Measurements from ENCODE around the gene RBM45.
A peak's percentile ranks its signal among the peaks of the same experiment; 100 is the strongest.
"Not testable (repeated sequence)": the region's sequence is repeated elsewhere in the genome, so short reads cannot be mapped to it uniquely, and the experiment has no call there.

The RBM45 gene

GRCh38 chr2:178108176-178108575 is 4.1 kb upstream of the RBM45 start:
- DNase-seq, result no peak

- DNase-seq, result peak in 1 of 2 donors; percentile 55
Measured at GRCh38 chr2:178109813-178110212, 2.4 kb upstream of the RBM45 start.

GRCh38 chr2:178110681-178111080 is 1.6 kb upstream of the RBM45 start:
- no peak for DNase-seq

- DNase-seq, result no peak
Measured at GRCh38 chr2:178111743-178112142, 494 bp upstream of the RBM45 start.

- DNase-seq, result no peak
Measured at GRCh38 chr2:178114462-178114861, 2.2 kb downstream of the RBM45 start.

- no peak for DNase-seq
Measured at GRCh38 chr2:178115271-178115670, 3.0 kb downstream of the RBM45 start.

GRCh38 chr2:178117725-178118124 is 5.5 kb downstream of the RBM45 start:
- DNase-seq, result no peak

GRCh38 chr2:178119179-178119922 is 7.1 kb downstream of the RBM45 start:
- no peak for DNase-seq

- no peak for DNase-seq
Measured at GRCh38 chr2:178123163-178123562, 10.9 kb downstream of the RBM45 start.

- no peak for DNase-seq
Measured at GRCh38 chr2:178125125-178125524, 12.9 kb downstream of the RBM45 start.

- no peak for DNase-seq
Measured at GRCh38 chr2:178125862-178126261, 13.6 kb downstream of the RBM45 start.

GRCh38 chr2:178128836-178129630 is 16.8 kb downstream of the RBM45 start:
- no peak for DNase-seq

- no peak for DNase-seq
Measured at GRCh38 chr2:178136321-178137025, 24.2 kb downstream of the RBM45 start.

GRCh38 chr2:178142274-178143065 is 30.2 kb downstream of the RBM45 start:
- no peak for DNase-seq

GRCh38 chr2:178143481-178143880 is 31.2 kb downstream of the RBM45 start:
- DNase-seq, result no peak

- DNase-seq, result no peak
Measured at GRCh38 chr2:178152033-178152432, 39.8 kb downstream of the RBM45 start.

- DNase-seq, result no peak
Measured at GRCh38 chr2:178152542-178152941, 40.3 kb downstream of the RBM45 start.

- DNase-seq, result no peak
Measured at GRCh38 chr2:178152977-178153376, 40.7 kb downstream of the RBM45 start.

- not testable (repeated sequence) for DNase-seq
Measured at GRCh38 chr2:178153878-178154277, 41.6 kb downstream of the RBM45 start.

GRCh38 chr2:178155524-178155923 is 43.3 kb downstream of the RBM45 start:
- no peak for DNase-seq

- DNase-seq, result no peak
Measured at GRCh38 chr2:178157574-178157973, 45.3 kb downstream of the RBM45 start.

GRCh38 chr2:178159966-178160365 is 47.7 kb downstream of the RBM45 start:
- no peak for DNase-seq

- no peak for DNase-seq
Measured at GRCh38 chr2:178160601-178161000, 48.4 kb downstream of the RBM45 start.
